GM12878 (cell line): ENCODE data around the gene MPV17. TPM values are rescaled to one million over a fixed set of nuclear protein-coding genes. Genes with fewer than 3 reads are reported as not detected.
A peak's percentile ranks its signal among the peaks of the same experiment; 100 is the strongest.

ENCODE experiments used
- ATAC-seq: fragments of 200-7000 bp; cut with Tn5 transposase; 3 replicates; pipeline ENCODE4 v1.9.1; 2020; ENCODE audit warnings: mild to moderate bottlenecking, moderate library complexity
- BruUV-seq: library from RNA; stranded (reverse); fragments of 400-500 nt; replicated peaks from 2 replicates; lab custom pipeline; 2021; lab: Mats Ljungman, UMichigan
- CTCF ChIA-PET: fragments of 300-600 bp; sonication (Branson Sonifier 250); formaldehyde crosslinking; extraction: SDS; loops from one replicate; lab custom pipeline; 2021; ENCODE audit warnings: inconsistent platforms; lab: Yijun Ruan, JAX
- POLR2A ChIA-PET: fragments of 350-600 bp; formaldehyde crosslinking; extraction: SDS; loops from one replicate; lab custom pipeline; 2021; ENCODE audit warnings: inconsistent platforms; lab: Charles Lee
- RAD21 ChIA-PET: fragments of 300-600 bp; sonication (Branson Sonifier 250); formaldehyde crosslinking; loops from one replicate; lab custom pipeline; 2023; ENCODE audit warnings: antibody characterized with exemption; ENCODE audit not compliant: unreplicated experiment; lab: Charles Lee
- SMC1A ChIA-PET: fragments of 300-600 bp; sonication (Branson Sonifier 250); formaldehyde crosslinking; loops from one replicate; lab custom pipeline; 2023; ENCODE audit not compliant: unreplicated experiment, uncharacterized antibody; lab: Charles Lee
- DNase-seq: peaks from one replicate; pipeline ENCODE4 v3.0.0-alpha.2; 2011; ENCODE audit warnings: low read depth, low spot score
- FAIRE-seq: peaks from 3 replicates; lab custom pipeline; 2011; peaks lifted over from hg19 to GRCh38; lab: Jason Lieb, UNC
- H2AFZ ChIP-seq: 2 replicates; pipeline ENCODE4 v1.6.0; 2011; ENCODE audit warnings: low read depth, low read length, control low read depth; ENCODE audit not compliant: control insufficient read depth
- H3K27ac ChIP-seq: 2 replicates; pipeline ENCODE4 v1.5.1; 2011; ENCODE audit warnings: control low read depth; ENCODE audit not compliant: control insufficient read depth, insufficient read depth
- H3K27me3 ChIP-seq, 2 experiments: replicated peaks in 1 of 2; 2 replicates each; pipeline versions ENCODE4 v1.6.0 to v1.6.1; 2011; ENCODE audit warnings: low read length in 1 of 2; ENCODE audit not compliant: control insufficient read depth in 2 of 2, insufficient read depth in 2 of 2
- H3K36me3 ChIP-seq, 2 experiments: 2 replicates each; pipeline ENCODE4 v1.5.1; 2011; ENCODE audit warnings: low read length in 1 of 2; ENCODE audit not compliant: control insufficient read depth in 2 of 2, insufficient read depth in 2 of 2
- H3K4me1 ChIP-seq: 2 replicates; pipeline ENCODE4 v1.6.1; 2011; ENCODE audit warnings: mild to moderate bottlenecking, low read length, moderate library complexity, mixed read lengths; ENCODE audit not compliant: control insufficient read depth, insufficient read depth
- H3K4me2 ChIP-seq: 2 replicates; pipeline ENCODE4 v1.6.0; 2011; ENCODE audit warnings: control low read depth; ENCODE audit not compliant: control insufficient read depth, insufficient read depth
- H3K4me3 ChIP-seq: fragments of 200-600 bp; sonication (generic); 2 replicates; pipeline ENCODE4 v1.5.1; 2016
- H3K79me2 ChIP-seq: 2 replicates; pipeline ENCODE4 v1.6.0; 2011; ENCODE audit warnings: low read length; ENCODE audit not compliant: control insufficient read depth, insufficient read depth
- H3K9ac ChIP-seq: 2 replicates; pipeline ENCODE4 v1.8.0; 2011; ENCODE audit warnings: low read length, control low read depth, mixed read lengths; ENCODE audit not compliant: control insufficient read depth, insufficient read depth
- H3K9me3 ChIP-seq: replicated peaks from 3 replicates; pipeline ENCODE4 v1.5.1; 2011; ENCODE audit warnings: mild to moderate bottlenecking, low read length; ENCODE audit not compliant: control insufficient read depth, insufficient read depth
- H4K20me1 ChIP-seq: 2 replicates; pipeline ENCODE4 v1.6.0; 2011; ENCODE audit not compliant: control insufficient read depth, insufficient read depth
- GABPA ChIP-seq: IDR thresholded peaks from 2 replicates; pipeline ENCODE4 v1.6.1; 2014; ENCODE audit warnings: antibody characterized with exemption, low read depth, mild to moderate bottlenecking, inconsistent platforms
- HDGF ChIP-seq: fragments of 450-650 bp; IDR thresholded peaks from 2 replicates; pipeline ENCODE4 v1.6.1; 2016; ENCODE audit warnings: antibody characterized with exemption
- IKZF1 ChIP-seq: fragments of 450-650 bp; conservative IDR thresholded peaks from 2 replicates; pipeline ENCODE4 v1.6.1; 2017; ENCODE audit warnings: antibody characterized with exemption, mild to moderate bottlenecking
- JUNB ChIP-seq: IDR thresholded peaks from 2 replicates; pipeline ENCODE4 v1.6.1; 2016; ENCODE audit warnings: antibody characterized with exemption, mild to moderate bottlenecking
- KLF5 ChIP-seq: fragments of 450-650 bp; IDR thresholded peaks from 2 replicates; pipeline ENCODE4 v1.6.1; 2014; ENCODE audit warnings: mild to moderate bottlenecking; ENCODE audit not compliant: partially characterized antibody
- RCOR1 ChIP-seq: conservative IDR thresholded peaks from 2 replicates; pipeline ENCODE4 v1.6.1; 2012; ENCODE audit warnings: low read depth, low read length, improper control_type of control experiment
- RUNX3 ChIP-seq: IDR thresholded peaks from 2 replicates; pipeline ENCODE4 v1.6.1; 2012; ENCODE audit warnings: low read length, inconsistent platforms
- SUPT20H ChIP-seq: IDR thresholded peaks from 2 replicates; pipeline ENCODE4 v1.6.1; 2011; ENCODE audit warnings: low read depth, mild to moderate bottlenecking, low read length, moderate library complexity, borderline replicate concordance; ENCODE audit not compliant: control insufficient read depth
- TAF1 ChIP-seq: IDR thresholded peaks from 2 replicates; pipeline ENCODE4 v1.6.1; 2011; ENCODE audit warnings: mild to moderate bottlenecking, low read depth, low read length, borderline replicate concordance
- WGBS: methylation state at CpG from one replicate; pipeline ENCODE4 v1.1.6; 2016; ENCODE audit warnings: low lambda C conversion rate; ENCODE audit not compliant: insufficient replicate concordance, insufficient coverage; ENCODE audit errors: missing lambda C conversion rate; 5-methylcytosine and 5-hydroxymethylcytosine counted together
- in situ Hi-C: fragments of 300-500 bp; cut with MboI; formaldehyde crosslinking; loops from 9 replicates; pipeline ENCODE4 v1.14.3; 2018; ENCODE audit warnings: mixed read lengths
- intact Hi-C: fragments of 100-400 bp; cut with micrococcal nuclease; formaldehyde crosslinking; loops from one replicate; pipeline ENCODE4 v1.14.2; 2022; ENCODE audit not compliant: unreplicated experiment
- polyA plus RNA-seq, 11 experiments: library from polyadenylated mRNA; depleted of rRNA in 4 of 11; unstranded in 6 of 11; stranded (reverse) in 5 of 11; fragments of >200 nt; fragmentation: Nextera tagmentation in 4 of 11; fragmentation: Illumina TruSeq in 1 of 11; extraction: Ambion mirVana in 4 of 11; extraction: Trizol in 1 of 11; gene quantifications; 1 replicate in 1 of 11; 2 replicates in 10 of 11; pipeline versions ENCODE4 v1.2.1 to v1.2.3, GENCODE V29; 2011 to 2016; ENCODE audit warnings: inconsistent platforms in 2 of 11, missing spikeins in 2 of 11, low read depth in 1 of 11
- total RNA-seq, 4 experiments: library from RNA; depleted of rRNA in 3 of 4; stranded (reverse); fragments of >200 nt in 3 of 4; fragmentation: Illumina TruSeq in 1 of 4; extraction: Trizol in 1 of 4; gene quantifications; 2 replicates each; pipeline versions ENCODE4 v1.2.1 to v1.2.3, GENCODE V29; 2013 to 2021
- TF ChIP-seq, protein P1 (sequence below), 3 experiments: IDR thresholded peaks in 2 of 3; conservative IDR thresholded peaks in 1 of 3; 2 replicates each; pipeline ENCODE4 v1.5.1; 2011; ENCODE audit warnings: low read depth in 3 of 3, low read length in 3 of 3, mild to moderate bottlenecking in 3 of 3, control low read depth in 2 of 3, moderate library complexity in 2 of 3, inconsistent platforms in 1 of 3, mixed read lengths in 1 of 3; ENCODE audit not compliant: control insufficient read depth in 2 of 3, insufficient read depth in 1 of 3; ENCODE audit errors: extremely low read depth in 1 of 3
- TF ChIP-seq, protein P2 (sequence below): IDR thresholded peaks from 2 replicates; pipeline ENCODE4 v1.6.1; 2011; ENCODE audit warnings: mild to moderate bottlenecking, low read depth, low read length, moderate library complexity; ENCODE audit not compliant: insufficient replicate concordance
- TF ChIP-seq, protein P3 (sequence below): fragments of 150-350 bp; IDR thresholded peaks from 2 replicates; pipeline ENCODE4 v1.6.1; 2016; ENCODE audit warnings: low read depth, low read length

The MPV17 gene
- total and polyA plus RNA-seq, 10 of the 15 experiments (the other 5 are each of a cell fraction or from before 2014, with no cell fraction given), result 63.4 to 143 (median 89.0) TPM

DNA sequence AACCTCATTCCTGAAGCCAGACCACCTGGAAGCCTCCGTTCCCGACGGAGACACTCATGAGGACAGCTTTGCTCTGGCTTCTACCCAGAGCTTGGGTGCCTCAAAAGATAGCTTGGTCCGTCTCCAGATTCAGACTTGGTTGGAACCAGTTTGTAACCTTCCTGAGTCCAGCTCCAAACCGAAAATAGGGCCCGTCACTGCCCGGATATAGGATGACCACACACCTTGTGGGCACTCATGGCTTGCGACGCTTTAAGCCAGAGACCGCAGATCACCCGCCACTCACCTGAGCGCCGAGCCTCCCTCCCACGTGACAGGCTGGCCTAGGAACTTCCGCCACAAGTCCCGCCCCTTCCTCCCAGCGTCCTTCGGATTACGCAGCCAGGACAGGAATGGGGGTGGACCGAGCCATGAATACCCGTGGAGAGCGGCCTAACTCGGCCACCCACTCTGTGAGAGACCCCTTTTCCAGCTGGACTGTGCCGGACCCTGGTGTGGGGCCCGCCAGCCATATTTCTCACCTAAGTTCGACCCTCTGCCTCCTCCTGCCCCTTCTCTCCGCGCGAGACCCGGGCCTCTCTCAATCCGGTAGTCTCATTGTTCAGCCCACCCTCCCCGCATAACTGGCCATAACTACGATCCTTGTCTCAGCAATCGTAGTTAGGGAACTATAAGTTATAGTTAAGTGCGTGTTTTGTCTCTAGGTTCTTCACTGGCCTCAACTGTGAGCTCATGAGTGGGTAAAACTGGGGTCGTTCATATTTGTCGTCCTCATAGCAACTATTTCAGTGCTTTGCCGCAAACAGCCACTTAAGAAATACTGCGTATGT, at the start of gene MPV17 (continued):
- TF ChIP-seq IKZF1 (peak; percentile 53), SUPT20H (no peak), JUNB (no peak)

DNA sequence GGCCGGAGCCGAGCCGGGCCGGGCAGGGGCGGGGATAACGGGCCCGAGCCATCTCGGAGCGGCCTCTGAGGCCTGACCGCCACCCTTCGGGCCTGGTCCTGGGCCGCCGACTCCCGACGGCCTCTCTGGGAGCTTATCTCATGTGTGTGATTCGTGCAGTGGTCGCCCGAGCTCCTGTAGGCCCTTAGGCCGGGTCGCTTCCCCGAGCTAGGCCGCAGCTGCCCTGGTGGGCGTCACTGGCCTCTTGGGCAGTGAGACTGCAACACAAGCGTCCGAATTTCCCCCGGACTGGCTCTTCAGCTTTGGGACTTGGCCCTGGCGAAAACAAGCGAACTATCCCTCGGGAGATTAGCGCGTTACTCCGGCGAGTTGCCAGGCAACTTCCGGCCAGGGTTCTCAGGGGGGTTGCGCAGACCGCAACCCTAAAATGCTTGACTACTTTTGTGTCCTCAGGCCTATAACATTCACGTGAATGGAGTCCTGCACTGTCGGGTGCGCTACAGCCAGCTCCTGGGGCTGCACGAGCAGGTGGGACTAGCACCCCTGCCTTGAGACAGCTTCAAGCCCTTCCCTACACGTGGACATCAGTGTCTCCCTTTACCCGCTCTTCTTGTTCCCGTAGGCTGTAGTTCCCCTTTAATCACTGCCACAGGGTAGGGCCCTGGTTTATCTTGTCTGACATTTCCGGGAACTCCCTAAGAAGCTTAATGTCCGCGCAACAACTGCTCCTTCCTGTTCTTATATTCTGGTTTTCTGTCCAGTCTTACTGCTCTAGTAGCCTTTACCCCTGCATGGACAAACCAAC, 48.1 kb upstream of the MPV17 start:
- POLR2A ChIA-PET, result interaction anchor here (1.1 to 2.3 kb wide), 10 partner anchors 9 to 290 kb away, joined by 3 to 23 read pairs (median 4); partner anchors contain the start of genes GTF3C2, MPV17, NRBP1 and PPM1G
- H3K9me3 ChIP-seq, result no peaks in the 10 kb centered on the region
- BruUV-seq, result no TSS peak
- peak overlapping the region; percentile 92 for H3K9ac ChIP-seq
- peaks cover 40% of the 10 kb centered on the region for H3K79me2 ChIP-seq
- DNase-seq (peak; percentile 32), ATAC-seq (peak; percentile 58), FAIRE-seq (peak; percentile 61)
- intact Hi-C loops, result loop anchor here (1.0 to 5.0 kb wide), 4 partner anchors 9 to 48 kb away; partner anchors contain the start of genes GTF3C2, MPV17, PPM1G and ZNF513
- CTCF ChIA-PET, result interaction anchor here (0.8 to 2.1 kb wide), 11 partner anchors 8 to 312 kb away, joined by 3 to 13 read pairs (median 4); partner anchors contain the start of genes GTF3C2, NRBP1, PPM1G and ZNF513
- peak overlapping the region; percentile 58 for H2AFZ ChIP-seq
- peaks cover 17 to 28% of the 10 kb centered on the region in 2 experiments for H3K36me3 ChIP-seq
- peak overlapping the region; percentile 93 for H3K27ac ChIP-seq
- SMC1A ChIA-PET, result interaction anchor here (0.7 to 1.9 kb wide), 6 partner anchors 9 to 312 kb away, joined by 3 to 9 read pairs (median 4); partner anchors contain the start of gene ZNF513
- in situ Hi-C loops, result no loop called here
- no peaks in the 10 kb centered on the region for H4K20me1 ChIP-seq
- peak overlapping the region; percentile 85 for H3K4me3 ChIP-seq
- under 1% methylated on average over 46 of the region's 46 CpGs for WGBS
- H3K4me2 ChIP-seq, result peak overlapping the region; percentile 95
- RAD21 ChIA-PET, result interaction anchor here (0.7 to 1.3 kb wide), 6 partner anchors 9 to 337 kb away, joined by 3 to 4 read pairs (median 4); partner anchors contain the start of genes NRBP1, PPM1G and ZNF513
- H3K27me3 ChIP-seq, result no peaks in the 10 kb centered on the region
- peaks cover 4% of the 10 kb centered on the region; the same call in 1 of the 2 replicates for H3K4me1 ChIP-seq
- TF ChIP-seq, protein P1, sequence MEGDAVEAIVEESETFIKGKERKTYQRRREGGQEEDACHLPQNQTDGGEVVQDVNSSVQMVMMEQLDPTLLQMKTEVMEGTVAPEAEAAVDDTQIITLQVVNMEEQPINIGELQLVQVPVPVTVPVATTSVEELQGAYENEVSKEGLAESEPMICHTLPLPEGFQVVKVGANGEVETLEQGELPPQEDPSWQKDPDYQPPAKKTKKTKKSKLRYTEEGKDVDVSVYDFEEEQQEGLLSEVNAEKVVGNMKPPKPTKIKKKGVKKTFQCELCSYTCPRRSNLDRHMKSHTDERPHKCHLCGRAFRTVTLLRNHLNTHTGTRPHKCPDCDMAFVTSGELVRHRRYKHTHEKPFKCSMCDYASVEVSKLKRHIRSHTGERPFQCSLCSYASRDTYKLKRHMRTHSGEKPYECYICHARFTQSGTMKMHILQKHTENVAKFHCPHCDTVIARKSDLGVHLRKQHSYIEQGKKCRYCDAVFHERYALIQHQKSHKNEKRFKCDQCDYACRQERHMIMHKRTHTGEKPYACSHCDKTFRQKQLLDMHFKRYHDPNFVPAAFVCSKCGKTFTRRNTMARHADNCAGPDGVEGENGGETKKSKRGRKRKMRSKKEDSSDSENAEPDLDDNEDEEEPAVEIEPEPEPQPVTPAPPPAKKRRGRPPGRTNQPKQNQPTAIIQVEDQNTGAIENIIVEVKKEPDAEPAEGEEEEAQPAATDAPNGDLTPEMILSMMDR (IDR thresholded peaks at IDR 0.05 in 2 of 3, conservative IDR thresholded peaks at IDR 0.05 in 1 of 3; ENCODE audit: control insufficient read depth in 2 of 3, extremely low read depth in 1 of 3, insufficient read depth in 1 of 3, low read depth in 3 of 3, low read length in 3 of 3), result no peak
- TF ChIP-seq RCOR1, result no peak
- peak; percentile 11 for TF ChIP-seq KLF5
- TF ChIP-seq, protein P2, sequence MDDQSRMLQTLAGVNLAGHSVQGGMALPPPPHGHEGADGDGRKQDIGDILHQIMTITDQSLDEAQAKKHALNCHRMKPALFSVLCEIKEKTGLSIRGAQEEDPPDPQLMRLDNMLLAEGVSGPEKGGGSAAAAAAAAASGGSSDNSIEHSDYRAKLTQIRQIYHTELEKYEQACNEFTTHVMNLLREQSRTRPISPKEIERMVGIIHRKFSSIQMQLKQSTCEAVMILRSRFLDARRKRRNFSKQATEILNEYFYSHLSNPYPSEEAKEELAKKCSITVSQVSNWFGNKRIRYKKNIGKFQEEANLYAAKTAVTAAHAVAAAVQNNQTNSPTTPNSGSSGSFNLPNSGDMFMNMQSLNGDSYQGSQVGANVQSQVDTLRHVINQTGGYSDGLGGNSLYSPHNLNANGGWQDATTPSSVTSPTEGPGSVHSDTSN, result no peak
- no peak for TF ChIP-seq HDGF
- TF ChIP-seq GABPA, result 0 out of 2 replicates have a peak, but pooled peaks have one; percentile 58
- TF ChIP-seq, protein P3, sequence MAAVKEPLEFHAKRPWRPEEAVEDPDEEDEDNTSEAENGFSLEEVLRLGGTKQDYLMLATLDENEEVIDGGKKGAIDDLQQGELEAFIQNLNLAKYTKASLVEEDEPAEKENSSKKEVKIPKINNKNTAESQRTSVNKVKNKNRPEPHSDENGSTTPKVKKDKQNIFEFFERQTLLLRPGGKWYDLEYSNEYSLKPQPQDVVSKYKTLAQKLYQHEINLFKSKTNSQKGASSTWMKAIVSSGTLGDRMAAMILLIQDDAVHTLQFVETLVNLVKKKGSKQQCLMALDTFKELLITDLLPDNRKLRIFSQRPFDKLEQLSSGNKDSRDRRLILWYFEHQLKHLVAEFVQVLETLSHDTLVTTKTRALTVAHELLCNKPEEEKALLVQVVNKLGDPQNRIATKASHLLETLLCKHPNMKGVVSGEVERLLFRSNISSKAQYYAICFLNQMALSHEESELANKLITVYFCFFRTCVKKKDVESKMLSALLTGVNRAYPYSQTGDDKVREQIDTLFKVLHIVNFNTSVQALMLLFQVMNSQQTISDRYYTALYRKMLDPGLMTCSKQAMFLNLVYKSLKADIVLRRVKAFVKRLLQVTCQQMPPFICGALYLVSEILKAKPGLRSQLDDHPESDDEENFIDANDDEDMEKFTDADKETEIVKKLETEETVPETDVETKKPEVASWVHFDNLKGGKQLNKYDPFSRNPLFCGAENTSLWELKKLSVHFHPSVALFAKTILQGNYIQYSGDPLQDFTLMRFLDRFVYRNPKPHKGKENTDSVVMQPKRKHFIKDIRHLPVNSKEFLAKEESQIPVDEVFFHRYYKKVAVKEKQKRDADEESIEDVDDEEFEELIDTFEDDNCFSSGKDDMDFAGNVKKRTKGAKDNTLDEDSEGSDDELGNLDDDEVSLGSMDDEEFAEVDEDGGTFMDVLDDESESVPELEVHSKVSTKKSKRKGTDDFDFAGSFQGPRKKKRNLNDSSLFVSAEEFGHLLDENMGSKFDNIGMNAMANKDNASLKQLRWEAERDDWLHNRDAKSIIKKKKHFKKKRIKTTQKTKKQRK, result no peak
- TF ChIP-seq TAF1, result 0 out of 2 replicates have a peak, but pooled peaks have one; percentile 19
- TF ChIP-seq RUNX3, result peak; percentile 89
